SK-N-SH (cell line): ENCODE data around the gene ZNF532.

Experiments
- EZH2phosphoT487 ChIP-seq: fragments of 200-600 bp; sonication (generic); IDR thresholded peaks from 2 replicates; pipeline ENCODE4 v1.6.1; 2017; ENCODE audit warnings: low read depth, mixed run types, mild to moderate bottlenecking, antibody characterized with exemption, moderate library complexity, borderline replicate concordance
- FOSL2 ChIP-seq: IDR thresholded peaks from 2 replicates; pipeline ENCODE4 v1.4.0; 2012; ENCODE audit warnings: low read depth, mild to moderate bottlenecking, moderate library complexity, borderline replicate concordance
- NFIC ChIP-seq: IDR thresholded peaks from 2 replicates; pipeline ENCODE4 v1.4.0; 2012; ENCODE audit warnings: borderline replicate concordance
- RAD21 ChIP-seq: IDR thresholded peaks from 2 replicates; pipeline ENCODE4 v1.6.1; 2012; ENCODE audit warnings: mild to moderate bottlenecking, low read length
- RFX5 ChIP-seq: IDR thresholded peaks from 2 replicates; pipeline ENCODE4 v1.6.1; 2012; ENCODE audit warnings: mild to moderate bottlenecking, improper control_type of control experiment, low read length
- SIN3A ChIP-seq: IDR thresholded peaks from 2 replicates; pipeline ENCODE4 v1.6.1; 2012; ENCODE audit warnings: low read depth, mild to moderate bottlenecking, low read length, moderate library complexity, borderline replicate concordance
- TEAD4 ChIP-seq: IDR thresholded peaks from 2 replicates; pipeline ENCODE4 v1.4.0; 2012; ENCODE audit warnings: mild to moderate bottlenecking, borderline replicate concordance; ENCODE audit not compliant: insufficient read depth
- TF ChIP-seq, protein P1 (sequence below): fragments of 200-600 bp; sonication (generic); IDR thresholded peaks from 2 replicates; pipeline ENCODE4 v1.6.1; 2017; ENCODE audit warnings: antibody characterized with exemption, mild to moderate bottlenecking, moderate library complexity
- TF ChIP-seq, protein P2 (sequence below): IDR thresholded peaks from 2 replicates; pipeline ENCODE4 v1.4.0; 2012; ENCODE audit warnings: low read depth
- TF ChIP-seq, protein P3 (sequence below): IDR thresholded peaks from 2 replicates; pipeline ENCODE4 v1.4.0; 2012; ENCODE audit warnings: low read depth, borderline replicate concordance
- TF ChIP-seq, protein P4 (sequence below): fragments of 150-350 bp; IDR thresholded peaks from 2 replicates; pipeline ENCODE4 v1.6.1; 2017; ENCODE audit warnings: antibody characterized with exemption, low read length, low read depth, borderline replicate concordance

DNA sequence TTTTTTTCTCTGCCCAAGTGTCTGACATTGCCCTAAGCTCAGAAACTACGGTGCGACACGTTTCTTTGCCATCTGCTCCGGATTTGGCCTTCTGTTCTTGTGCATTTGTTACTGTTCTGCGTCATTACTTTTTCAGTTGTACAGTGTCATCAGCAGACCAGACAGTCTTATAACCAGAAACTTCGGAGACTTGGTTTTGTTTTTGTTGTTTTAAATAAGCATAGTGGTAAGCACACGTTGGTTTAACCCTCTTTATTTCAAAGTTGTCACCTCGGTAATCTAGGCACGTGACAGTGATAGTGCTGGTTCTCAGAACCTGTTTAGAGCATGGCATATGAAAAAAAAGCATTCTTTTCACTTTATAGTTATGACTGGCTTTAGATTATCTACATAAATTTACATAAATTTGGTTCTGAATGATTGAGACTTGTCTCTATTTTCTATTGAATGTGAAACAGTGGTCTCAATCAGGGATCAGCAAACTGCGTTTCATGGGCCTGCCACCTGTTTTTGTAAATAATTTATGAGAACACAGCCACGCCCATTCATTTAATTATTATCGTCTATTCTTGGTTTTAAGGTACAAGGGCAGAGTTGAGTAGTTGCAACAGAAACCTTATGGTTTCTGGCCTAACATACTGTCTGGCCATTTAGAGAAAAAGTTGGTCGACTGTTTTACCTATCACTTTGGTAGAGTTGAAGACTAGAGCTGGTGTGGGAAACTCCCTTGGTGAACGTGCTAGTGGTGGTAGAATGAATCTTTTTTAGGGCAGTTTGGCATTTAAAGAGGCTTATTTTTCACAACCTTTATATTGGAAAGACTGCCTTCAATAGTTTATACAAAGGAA is 106.5 kb downstream of the ZNF532 start:
- TF ChIP-seq FOSL2 (no peak), SIN3A (no peak), NFIC (no peak), EZH2phosphoT487 (no peak), RFX5 (no peak), TEAD4 (no peak), RAD21 (no peak)
- TF ChIP-seq, protein P1, sequence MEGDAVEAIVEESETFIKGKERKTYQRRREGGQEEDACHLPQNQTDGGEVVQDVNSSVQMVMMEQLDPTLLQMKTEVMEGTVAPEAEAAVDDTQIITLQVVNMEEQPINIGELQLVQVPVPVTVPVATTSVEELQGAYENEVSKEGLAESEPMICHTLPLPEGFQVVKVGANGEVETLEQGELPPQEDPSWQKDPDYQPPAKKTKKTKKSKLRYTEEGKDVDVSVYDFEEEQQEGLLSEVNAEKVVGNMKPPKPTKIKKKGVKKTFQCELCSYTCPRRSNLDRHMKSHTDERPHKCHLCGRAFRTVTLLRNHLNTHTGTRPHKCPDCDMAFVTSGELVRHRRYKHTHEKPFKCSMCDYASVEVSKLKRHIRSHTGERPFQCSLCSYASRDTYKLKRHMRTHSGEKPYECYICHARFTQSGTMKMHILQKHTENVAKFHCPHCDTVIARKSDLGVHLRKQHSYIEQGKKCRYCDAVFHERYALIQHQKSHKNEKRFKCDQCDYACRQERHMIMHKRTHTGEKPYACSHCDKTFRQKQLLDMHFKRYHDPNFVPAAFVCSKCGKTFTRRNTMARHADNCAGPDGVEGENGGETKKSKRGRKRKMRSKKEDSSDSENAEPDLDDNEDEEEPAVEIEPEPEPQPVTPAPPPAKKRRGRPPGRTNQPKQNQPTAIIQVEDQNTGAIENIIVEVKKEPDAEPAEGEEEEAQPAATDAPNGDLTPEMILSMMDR = no peak
- TF ChIP-seq, protein P2, sequence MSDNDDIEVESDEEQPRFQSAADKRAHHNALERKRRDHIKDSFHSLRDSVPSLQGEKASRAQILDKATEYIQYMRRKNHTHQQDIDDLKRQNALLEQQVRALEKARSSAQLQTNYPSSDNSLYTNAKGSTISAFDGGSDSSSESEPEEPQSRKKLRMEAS = no peak
- TF ChIP-seq, protein P3, sequence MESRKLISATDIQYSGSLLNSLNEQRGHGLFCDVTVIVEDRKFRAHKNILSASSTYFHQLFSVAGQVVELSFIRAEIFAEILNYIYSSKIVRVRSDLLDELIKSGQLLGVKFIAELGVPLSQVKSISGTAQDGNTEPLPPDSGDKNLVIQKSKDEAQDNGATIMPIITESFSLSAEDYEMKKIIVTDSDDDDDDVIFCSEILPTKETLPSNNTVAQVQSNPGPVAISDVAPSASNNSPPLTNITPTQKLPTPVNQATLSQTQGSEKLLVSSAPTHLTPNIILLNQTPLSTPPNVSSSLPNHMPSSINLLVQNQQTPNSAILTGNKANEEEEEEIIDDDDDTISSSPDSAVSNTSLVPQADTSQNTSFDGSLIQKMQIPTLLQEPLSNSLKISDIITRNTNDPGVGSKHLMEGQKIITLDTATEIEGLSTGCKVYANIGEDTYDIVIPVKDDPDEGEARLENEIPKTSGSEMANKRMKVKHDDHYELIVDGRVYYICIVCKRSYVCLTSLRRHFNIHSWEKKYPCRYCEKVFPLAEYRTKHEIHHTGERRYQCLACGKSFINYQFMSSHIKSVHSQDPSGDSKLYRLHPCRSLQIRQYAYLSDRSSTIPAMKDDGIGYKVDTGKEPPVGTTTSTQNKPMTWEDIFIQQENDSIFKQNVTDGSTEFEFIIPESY = no peak
- TF ChIP-seq, protein P4, sequence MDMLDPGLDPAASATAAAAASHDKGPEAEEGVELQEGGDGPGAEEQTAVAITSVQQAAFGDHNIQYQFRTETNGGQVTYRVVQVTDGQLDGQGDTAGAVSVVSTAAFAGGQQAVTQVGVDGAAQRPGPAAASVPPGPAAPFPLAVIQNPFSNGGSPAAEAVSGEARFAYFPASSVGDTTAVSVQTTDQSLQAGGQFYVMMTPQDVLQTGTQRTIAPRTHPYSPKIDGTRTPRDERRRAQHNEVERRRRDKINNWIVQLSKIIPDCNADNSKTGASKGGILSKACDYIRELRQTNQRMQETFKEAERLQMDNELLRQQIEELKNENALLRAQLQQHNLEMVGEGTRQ = no peak
